Activated CD4-positive, alpha-beta T cell treated with anti-CD3 and anti-CD28 coated beads, Interleukin-2, amount 50 U/mL, for 1 hour (primary cell): ENCODE measurements around the gene ASB18.

Experiments
- DNase-seq: peaks from one replicate; pipeline ENCODE4 v3.0.0-alpha.2; 2020

The ASB18 gene

DNA sequence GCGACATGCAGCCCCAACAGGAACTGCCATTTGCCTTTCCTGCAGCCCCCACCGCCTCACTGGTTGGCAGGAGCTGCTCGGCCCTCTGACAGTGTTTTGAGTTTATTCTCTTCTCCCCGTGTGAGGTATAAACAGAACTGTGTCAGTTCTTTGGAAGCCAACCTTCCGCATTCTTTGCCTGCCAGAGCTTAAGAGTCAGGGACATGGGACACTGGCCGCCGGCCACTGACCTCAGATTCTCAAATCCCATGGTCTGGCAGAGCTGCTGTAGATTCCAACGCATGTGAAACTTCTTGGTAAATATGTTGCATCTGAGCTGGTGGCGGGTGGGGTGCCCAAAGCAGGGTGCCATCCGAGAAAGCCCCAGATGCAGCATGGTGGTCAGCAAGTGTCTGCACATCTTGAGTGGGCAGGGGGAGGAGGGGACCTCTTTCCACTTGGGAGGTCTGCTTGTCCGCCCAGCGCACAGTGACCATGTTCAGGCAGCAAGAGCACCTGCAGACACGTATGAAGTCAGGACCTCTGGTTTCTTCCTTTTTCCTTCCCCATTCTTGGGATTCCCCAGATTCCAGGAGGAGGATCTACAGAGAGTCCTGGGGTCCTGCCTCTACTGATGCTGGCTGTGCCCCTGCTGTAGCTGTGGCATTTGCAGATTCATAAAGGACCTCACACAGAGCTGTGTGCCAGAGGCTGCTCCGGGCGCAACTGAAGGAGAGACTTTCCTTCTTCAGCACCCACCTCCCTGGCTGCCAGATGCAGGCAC, 23.8 kb downstream of the ASB18 start:
- no peak for DNase-seq

DNA sequence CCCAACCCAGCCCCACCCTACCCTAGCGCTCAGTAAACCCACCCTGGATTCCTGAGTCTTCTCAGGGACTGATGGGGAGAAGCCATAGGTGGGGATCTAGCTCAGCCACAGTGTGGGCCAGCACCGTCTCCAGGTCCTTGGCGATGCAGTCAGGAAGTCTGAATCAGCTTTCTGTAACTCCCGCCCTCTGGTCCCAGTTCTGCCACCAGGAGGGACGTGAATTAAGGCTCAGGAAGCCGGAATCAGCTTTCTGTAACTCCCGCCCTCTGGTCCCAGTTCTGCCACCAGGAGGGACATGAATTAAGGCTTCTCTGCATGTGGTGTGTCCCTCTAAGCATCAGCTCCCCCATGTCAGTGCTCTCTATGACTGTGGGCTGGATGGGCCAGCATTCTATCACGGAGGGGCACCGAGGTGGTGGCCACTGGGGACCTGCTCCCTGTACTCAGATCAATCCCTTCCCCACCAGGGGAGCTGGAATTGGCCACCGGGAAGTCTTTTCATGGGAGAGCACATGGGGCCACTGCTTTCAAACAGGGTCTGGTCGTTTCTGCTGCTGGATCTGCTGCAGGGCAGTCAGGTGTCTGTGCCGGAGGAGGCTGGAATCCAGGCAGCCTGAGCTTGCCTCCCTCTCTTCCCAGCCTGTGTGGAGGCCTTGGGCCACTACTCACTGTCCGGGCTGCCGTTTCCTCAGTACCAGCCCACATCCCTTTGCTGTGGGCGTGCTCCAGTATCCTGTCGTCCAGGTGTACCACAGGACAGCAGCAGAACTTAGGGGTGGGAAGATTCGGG, 24.7 kb downstream of the ASB18 start:
- DNase-seq, result no peak

DNA sequence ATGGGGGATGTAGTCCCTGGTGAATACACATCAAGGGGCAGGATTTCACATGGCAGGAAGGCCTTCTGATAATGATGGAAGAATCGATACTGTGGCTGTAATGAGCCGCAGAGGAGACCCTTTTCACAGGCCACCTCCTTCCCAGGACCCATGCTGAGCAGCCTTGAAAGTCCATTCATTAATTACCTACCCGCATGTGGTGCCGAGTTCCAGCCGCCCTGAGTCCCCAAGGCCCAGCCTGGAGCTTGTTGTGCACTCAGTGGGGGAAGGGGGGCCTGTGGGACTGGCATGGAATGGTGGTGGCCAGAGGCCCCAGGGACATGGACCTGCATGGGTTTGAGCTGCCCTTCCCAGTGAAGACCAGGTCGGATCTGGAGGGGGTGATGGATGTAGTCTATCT, 25.5 kb downstream of the ASB18 start:
- no peak for DNase-seq

DNA sequence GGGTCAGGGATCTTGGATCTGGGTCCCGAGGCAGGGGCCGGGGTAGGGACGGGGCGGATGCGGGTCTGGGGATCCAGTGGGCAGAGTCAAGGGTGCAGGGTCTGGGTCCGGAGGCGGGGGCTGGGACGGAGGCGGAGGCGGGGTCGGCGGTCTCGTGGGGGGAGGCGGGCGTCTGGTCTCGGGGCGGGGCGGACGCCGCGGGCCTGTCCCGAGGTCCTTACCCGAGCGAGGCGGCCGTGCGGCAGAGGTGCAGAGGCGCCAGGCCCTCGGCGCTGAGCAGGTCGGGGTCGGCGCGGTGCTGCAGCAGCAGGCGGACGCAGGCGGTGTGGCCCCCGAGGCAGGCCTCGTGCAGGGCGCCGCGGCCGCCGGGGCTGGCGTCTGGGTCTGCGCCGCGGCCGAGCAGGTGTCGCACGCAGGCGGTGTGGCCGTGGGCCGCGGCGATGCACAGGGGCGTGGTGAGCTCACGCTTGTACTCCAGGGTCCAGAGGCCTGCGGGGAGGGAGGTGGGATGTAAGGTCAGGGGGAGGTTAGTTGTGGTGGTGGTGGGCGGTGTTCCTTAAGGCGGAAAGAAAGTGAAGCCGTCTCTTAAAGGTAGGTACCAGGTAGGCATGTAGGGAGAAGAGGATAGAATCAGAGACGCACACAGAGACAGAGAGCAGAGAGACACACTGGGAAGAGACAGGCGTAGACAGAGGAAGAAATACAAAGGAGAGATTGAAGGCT, 26.6 kb downstream of the ASB18 start:
- no peak for DNase-seq

DNA sequence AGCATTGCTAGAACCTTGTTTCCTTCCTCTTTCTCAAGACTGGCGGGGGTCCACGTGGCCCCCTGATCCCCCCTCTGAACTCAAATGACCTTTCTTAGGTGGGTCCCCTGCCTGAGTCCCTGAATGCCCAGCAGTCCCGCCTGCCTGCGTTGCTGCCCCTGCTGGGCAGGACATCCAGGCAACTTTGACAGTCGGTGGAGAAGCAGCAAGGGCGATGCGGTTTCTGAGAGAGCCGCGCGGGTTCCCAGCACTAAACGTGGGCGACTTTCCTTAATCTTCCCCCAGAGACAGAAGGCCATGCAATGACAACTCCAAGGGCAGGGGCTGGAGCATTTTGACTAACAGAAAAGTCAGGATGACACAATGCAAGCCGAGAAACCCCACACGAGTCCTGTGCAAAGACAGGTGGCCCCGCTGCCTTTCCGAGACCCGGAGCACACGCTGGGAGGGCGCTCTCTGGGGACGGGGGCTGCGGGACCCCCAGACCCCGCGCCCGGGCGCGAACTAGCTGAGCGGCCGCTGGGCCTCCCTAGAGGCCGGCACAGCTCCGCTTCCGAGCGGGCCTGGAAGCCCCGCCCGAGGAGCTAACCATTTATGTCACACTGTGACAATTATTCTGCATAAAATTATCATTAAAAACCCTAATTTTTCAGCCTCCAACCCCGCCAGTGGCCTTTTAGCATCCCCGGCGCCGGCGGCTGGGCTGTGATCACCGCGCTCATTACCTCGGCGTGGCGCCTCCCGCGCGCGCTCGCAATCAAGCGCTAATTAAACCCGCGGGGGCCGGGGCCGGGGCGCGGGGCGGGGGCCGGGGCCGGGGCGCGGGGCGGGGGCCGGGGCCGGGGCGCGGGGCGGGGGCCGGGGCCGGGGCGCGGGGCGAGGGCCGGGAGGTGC, 27.4 kb downstream of the ASB18 start:
- DNase-seq, result no peak

DNA sequence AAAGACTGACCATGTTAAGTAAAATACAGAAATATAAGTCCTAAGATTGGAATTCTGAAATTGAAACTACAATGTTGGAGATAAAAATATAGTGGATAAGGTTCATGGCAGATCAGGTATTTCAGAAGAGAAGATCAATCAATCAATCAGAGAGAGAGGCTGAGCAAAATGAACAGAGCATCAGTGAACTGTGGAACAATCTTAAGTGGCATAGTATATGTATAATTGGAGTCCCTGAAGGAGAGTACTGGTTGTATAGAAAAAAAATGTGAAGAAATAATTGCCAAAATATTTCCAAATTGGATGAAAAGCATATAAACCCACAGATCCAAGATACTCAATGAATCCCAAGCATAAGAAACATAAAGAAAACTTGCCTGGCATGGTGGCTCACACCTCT, 35.0 kb downstream of the ASB18 start:
- DNase-seq, result no peak

DNA sequence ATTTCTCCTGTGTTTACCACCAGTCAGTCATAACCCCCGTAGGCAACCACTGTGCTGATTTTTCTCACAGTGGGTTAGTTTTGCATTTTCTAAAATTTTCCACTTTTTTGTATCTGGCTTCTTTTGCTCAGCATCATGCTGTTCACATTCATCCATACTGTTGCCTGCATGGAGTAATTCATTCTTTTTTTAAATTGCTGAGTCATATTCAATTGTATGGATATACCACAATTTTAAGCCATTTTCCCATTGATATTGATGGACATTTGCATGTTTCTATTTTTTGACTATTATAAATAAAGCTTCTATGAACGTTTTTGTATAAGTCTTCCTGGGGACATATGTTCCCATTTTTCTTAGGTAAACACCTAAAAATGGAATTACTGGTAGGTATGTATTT, 40.5 kb downstream of the ASB18 start:
- DNase-seq, result no peak

DNA sequence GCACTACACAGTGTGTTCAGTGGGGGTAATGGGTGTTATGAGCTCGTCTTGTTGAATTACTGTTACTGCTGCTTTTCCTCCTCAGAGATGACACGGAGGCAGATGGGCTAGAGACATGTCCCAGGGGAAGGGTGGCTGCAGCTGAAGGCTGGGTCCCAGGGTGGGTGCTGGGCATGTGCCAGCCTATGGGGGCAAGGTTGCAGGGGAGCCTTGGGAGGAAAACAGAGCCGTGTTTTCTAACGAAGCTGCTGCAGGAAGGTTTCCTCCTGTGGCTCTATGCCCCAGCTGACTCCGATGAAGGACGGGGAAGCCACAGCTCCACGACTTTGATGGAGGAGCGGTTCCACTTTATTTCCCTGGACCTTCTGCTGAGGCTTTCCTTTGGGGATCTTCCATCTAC, 42.4 kb downstream of the ASB18 start:
- DNase-seq, result no peak

DNA sequence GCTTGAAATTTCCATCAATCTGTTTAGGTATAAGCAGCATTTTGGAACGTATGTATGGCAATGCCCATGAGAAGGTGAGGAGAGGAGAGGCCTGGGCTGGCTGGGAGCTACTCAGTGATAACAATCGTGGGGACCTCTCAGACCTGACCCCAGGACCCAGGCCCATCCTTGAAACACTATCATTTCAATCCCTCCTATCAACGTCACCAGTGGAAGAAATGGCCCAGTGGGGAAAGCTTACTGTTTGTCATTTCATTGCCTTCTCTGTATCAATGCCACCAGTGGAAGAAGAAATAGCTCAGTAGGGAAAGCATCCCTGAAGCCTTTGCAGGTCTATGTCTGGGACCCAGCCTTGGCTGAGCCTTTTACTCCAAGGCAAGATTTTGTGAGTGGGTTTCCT, 44.8 kb downstream of the ASB18 start:
- DNase-seq, result no peak

DNA sequence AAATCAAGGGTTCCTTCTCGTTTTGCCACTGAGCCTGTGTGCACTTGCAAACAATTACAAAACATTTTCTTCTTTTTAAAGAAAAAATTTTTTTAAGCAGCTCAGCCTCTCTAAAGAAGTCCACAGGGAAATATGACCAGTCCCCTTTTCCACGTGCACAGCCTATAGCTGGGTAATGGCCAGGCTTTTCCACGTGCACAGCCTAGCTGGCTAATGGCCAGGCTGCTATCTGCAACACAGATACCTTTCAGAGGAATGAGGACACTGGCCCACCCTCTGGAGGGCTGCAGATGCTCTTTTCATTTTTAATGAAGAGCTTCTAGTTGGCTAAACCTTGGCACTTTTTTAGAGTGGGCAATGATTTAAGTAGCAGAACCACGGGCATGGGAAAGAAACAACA, 46.3 kb downstream of the ASB18 start:
- no peak for DNase-seq

DNA sequence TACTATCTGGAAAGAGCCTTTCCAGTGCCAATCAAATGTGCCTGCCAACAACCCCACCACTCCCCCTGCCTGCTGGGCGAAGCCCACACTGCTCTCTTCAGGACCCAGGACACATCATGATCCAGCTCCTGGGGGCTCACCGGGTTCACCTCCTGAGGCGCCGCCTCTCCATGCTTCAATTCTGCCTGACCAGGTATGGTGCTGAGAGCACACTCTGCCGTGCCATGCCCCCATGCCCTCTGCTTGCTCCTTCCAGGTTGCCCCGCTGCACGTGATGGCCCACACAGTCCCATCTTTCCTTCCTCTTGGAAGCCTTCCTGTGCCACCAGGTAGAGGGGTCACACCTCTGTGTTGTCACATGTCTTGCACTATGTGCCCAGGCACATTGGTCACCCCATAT, 47.5 kb downstream of the ASB18 start:
- DNase-seq, result no peak

DNA sequence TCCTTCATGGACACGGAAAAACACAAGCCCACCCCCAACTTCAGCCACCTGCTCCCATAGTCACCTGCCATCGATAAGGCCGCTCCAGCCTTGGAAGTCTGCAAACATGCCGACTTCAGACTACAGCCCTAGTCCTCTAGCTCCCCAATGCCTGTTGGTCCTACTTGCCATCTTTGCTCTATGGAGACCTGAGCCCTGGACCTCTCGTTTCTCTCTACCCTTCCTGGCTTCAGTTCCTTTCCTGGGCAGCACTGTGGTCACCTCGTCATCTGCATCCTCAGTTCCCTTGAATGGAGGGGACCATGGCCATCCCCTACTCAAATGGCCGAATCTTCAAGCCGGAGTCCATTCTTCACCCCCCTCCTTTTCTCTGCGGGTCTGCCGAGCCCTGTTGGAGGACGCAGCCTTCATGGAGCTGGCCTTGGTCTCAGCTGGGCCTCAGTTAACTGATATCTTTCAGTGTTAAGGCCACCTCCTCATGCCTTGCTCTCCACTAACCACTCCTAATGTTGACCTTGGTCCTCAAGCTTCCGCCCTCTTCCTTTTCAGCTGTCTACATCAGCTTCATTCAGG, 48.4 kb downstream of the ASB18 start:
- no peak for DNase-seq

DNA sequence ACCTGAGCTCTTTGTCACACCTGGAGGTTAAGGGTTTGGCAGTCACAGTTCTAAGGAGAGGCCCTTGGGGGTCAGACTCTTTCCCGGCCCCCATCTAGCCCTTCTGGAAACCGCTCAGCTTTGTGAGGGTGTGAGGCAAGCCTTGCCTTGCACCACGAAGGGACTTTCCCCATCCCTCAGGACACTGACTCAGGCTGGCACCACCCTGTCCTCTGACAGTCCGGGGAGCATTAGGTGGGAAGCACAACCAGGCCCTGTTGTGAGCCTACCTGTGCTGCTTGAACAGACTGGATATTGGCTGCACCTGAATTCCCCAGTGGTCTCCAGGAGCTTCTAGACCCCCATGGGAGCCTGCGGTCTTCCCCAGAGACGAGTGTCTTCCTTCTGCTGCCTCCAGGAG, 49.0 kb downstream of the ASB18 start:
- no peak for DNase-seq

DNA sequence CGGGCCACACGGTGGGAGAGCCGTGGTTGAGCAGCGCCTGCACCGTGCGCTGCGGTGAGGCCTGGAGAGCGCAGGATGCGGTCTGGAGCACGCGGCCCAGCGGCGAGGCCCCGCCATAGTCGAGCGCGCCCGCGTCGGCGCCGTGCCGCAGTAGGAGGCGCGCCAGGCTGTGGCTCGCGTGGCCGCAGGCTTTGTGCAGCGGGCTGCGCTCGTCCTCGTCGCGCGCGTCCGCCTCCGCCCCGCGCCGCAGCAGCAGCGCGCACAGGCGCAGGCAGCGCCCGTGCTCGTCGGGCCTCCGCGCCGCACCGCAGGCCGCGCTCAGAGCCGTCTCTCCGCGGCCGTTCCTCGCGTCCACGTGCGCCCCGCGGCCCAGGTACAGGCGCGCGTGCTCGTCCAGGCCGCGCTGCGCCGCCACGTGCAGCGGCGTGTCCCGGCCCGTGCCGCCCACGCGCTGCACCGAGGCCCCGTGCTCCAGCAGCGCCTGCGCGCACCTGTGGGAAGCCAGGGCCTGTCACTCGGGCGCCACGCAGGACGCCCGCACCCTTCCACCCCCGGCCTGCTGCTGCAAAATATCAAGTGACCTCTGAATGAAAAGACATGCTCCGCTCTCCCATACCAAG, 49.7 kb downstream of the ASB18 start:
- no peak for DNase-seq

DNA sequence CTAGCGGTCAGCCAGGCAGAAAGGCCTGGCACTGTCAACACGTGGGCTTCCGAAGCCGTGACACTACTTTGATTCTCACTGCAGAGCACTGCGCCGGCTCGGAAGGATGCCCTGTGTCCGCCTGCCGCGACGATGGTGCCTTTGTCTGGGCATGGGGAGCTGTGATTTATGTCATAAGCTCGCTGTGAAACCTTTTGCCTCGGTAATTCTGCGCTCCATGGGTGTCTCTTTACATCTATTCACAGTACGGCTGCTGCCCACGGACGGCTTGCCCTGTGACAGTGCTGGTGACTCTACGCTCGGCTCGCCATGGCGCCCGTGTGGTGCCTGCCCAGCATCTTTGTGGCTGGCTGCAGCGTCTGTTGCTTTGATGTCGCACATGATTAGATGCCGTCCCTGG, 52.9 kb downstream of the ASB18 start:
- DNase-seq, result no peak

DNA sequence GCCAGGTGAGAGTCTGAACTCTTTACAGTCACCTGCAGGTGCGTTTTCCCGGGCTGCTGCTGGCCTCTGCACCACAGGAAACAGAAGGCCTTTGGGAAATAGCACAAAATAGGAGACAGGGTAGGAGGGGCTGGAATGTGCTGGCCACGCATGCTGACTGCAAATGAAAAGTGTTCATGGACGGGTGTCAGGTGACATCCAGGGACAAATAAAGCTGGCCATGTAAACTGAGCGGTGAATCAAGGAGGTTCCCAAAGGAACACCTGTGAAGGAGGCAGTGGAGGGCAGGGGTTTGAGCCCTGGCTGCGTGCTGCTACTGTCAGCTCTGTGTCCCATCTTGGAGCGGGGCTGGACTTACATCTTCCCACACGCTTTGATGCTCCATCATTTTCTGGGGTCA, 53.7 kb downstream of the ASB18 start:
- no peak for DNase-seq

DNA sequence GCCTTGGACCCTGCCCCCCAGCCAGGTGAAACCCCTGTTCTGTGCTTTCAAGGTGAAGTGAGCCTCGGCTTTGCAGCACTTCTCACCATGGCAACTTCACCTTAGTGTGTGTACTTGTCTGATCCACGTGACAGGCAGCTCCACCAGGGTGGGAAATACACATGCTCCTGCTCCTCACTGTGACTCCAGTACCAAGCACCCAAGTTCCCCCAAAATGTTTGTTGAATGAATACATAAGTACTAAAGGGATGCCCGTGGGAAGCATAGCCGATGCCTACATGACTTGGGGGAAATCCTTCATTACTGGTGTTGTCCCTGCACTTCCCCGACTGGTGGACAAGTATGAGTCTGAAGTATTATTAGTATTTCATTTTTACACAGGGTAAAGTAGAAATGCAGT, 54.2 kb downstream of the ASB18 start:
- no peak for DNase-seq

DNA sequence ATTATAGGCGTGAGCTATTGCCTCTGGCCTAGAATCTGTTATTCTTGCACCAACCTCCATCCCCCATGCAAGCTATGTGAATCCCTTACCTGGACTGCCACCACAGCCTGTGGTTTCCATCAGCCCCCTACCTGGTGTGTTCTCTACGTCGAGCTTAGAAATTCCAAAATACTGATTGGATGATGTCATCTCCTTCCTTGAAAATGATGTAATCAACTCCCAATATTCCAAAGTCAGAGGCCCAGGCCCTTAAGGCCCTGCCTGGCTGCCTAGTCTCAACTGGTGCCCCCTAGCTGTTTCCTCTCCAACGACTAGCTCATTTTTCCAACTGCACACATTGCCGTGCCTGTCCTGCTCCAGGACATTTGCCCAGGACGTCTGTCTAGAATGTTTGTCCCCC, 54.7 kb downstream of the ASB18 start:
- DNase-seq, result no peak

DNA sequence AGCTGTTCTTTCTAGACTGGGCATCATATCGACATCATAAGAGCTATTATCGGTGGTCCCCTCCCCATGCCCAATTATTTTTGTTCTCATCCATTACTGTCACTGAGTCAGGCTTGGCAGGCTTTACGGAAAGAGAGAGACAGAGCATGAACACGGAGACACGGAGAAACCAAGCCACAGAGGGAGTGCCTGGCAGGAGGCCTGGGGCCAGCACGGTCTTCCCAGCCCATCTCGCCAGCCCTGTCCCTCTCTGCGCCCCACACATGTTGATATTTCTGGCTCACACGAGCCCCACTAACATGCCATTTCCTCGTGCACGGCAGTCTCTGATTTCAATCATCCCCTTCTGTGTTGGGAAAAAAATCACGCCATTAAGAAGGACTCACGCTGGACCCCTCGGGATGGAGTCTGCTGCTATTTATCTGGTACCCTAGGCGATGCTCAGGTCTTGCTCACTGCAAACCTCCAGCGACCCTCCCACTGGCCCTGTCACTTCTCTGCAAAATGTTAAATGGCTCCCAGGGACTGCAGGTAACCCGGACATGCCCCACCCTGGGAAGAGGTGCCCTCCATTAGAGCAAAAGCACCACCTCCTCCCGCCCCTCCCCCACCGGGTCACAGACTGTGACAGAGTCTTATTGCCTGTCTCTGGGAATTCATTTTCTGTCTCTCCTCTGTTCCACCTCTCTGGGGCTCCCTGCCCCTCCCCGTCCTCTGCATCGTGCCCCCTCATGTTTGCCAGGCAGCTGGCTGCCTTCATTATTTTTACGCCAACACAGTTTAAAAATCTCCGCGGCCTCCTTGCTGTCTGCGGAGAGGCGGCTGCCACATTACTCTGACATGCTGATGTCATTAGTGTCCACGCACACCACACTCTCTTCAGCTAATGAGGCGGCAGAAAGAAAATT, 55.9 kb downstream of the ASB18 start:
- no peak for DNase-seq

DNA sequence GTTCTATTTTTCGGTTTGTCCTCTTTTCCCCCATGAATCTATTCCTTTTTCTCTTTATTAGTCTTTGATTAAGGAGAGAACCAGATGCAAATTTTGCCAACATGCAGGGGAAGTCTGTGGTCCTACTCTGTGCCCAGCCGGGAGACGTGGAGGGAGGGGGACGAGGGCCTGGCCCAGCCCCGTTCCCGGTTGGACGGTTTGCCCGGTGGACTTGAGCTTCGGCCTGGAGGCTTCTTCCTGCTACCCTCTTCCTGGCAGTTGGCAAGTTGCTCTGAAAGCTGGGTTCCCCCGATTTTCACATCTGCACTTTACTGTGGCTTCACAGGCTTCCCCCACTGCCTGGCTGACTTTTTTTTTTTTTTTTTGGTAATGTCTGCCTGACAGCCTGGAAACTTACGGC, 56.7 kb downstream of the ASB18 start:
- DNase-seq, result no peak
